ENCODE measurements around the gene TMEM179B.
"Not testable (repeated sequence)": the region's sequence is repeated elsewhere in the genome, so short reads cannot be mapped to it uniquely, and the experiment has no call there.

TMEM179B gene, protein sequence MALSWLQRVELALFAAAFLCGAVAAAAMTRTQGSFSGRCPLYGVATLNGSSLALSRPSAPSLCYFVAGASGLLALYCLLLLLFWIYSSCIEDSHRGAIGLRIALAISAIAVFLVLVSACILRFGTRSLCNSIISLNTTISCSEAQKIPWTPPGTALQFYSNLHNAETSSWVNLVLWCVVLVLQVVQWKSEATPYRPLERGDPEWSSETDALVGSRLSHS
- 30.4 to 37.4 reads per million in 2 donors for total RNA-seq

DNA sequence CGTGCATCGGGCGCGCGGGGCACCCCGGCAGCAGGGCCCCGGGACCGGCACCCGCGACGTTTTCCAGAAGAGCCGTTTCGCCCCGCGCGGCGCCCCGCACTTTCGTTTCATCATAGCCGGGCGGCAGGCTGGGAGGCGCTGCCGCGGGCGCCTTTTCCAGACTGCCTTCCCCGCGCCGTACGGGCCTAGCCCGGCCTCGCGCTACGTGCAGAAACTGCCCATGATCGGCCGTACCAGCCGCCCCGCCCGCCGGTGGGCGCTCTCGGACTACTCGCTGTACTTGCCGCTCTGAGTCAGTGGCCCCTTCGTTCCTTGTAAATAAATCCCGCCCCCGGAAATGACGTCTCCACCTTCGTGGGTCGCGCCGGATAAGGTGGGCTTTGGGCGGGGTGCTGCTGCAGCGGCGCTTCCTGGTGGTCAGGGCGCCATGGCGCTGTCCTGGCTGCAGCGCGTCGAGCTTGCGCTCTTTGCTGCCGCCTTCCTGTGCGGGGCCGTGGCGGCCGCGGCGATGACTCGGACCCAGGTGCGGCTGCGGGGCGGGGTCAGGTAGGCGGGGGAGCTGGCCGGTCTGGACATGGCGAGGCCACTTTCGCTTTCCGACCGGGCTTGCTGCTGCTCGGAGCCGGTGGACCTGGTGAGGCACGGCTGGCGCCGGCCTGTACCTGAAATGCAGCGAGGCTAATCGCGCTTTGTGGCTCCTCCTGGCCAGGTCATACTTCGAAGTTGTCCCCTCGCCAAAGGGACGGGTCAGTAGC is at the start of gene TMEM179B:
Gene TMEM179B (plus strand): TSS at position 398 of the 755 bp plus-strand sequence. CDS start 30 bp downstream, at position 428.
- peak; percentile 85 for DNase-seq

DNA sequence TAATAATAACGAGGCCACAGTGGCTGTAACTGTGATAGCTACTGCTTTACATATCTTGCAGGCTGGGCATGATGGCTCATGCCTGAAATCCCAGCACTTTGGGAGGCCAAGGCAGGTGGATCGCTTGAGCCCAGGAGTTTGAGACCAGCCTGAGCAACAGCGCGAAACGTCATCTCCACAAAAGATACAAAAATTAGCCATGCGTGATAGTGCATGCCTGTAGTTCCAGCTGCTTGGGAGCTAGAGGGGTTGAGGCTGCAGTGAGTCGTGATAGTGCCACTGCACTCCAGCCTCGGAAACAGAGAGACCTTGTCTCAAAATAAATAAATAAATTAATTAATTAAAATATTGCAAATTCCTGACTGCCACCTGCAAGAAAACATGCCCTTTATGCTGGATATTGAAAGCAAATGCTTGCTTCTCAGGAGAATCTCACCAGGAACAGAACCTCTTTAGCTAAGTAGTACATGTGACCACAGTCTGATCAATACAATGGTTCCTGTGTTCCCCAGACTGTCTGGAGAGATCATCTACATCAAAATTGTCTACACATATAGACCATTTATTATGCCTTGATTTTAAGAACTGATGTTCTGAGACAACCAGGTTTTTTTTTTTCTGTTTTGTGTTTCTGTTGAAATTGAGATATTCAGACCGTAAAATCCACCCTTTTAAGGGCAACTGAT is 39.6 kb upstream of the TMEM179B start:
- DNase-seq = no peak

DNA sequence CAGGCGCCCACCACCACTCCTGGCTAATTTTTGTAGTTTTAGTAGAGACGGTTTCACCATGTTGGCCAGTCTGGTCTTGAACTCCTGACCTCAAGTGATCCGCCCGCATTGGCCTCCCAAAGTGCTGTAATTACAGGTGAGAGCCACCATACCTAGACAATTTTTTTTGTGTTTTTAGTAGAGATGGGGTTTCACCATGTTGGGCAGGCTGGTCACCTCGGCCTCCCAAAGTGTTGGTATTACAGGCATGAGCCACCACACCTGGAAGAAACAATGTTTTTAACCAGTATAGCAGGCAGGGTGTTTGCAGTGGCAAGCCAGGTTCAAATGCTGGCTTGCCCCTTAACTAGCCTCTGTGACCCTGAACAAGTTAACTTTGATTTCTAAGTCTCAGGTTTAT is 37.3 kb upstream of the TMEM179B start:
- not testable (repeated sequence) for DNase-seq

DNA sequence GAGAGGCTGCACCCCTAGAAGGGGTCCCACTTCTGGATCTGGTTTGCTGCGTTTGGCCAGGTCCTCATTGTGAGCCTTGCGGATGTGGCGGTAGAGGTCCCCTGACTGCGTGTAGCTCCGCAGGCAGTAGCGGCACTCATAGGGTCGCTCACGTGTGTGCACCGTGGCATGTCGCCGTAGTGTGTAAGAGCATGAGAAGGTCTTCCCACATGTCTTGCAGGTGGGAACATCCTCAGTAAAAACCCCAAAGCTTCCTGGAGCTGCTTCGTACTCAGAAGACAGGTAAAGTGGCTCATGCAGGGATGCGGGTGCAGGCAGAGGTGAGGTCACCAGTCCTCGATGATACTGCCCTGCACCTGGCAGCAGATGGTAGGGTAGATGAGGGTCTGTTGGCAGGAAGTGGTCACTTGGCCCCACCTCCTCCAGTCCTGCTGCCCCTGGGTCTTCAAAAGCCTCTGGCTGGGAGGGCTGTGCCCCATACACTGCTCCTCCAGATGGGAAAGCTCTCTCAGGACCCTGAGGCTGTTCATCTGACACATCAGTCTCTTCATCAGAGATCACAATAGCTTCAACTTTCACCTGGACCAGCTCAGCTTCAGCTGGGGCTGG is 34.9 kb upstream of the TMEM179B start:
- DNase-seq = no peak

DNA sequence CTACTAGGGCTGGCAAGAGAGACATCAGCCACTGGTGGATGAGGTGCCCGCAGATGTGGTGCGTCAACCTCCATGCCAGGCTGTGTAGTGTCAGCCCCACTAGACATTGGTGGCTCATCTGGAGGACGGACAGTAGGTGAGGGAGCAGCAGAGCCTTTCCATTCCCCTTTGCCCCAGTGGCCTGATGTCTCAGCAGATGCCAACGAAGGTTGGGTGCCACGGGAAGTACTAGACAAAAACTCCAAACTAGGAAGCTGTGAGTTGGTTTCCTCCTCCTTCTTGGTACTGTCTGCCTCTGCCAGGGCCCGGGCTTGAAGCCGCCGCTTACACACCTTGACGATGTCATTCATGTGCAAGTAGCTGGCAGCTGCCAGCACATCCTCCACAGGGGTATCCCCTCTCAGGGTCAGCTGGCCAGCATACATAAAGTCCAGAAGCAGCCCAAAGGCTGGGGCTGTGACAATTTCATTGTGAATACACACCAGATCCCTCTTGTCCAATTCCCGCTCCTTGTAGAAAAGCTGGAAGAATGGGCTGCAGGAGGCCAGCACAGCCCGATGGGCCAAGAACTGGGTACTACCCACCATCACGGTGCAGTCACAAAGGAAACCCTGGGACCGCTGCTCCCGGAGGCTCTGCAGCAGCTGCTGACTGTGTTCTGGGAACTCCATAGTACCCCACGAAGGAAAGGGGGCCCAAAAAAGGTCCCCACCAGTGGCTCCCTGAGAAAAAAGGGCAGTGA is 34.0 kb upstream of the TMEM179B start:
- no peak for DNase-seq

DNA sequence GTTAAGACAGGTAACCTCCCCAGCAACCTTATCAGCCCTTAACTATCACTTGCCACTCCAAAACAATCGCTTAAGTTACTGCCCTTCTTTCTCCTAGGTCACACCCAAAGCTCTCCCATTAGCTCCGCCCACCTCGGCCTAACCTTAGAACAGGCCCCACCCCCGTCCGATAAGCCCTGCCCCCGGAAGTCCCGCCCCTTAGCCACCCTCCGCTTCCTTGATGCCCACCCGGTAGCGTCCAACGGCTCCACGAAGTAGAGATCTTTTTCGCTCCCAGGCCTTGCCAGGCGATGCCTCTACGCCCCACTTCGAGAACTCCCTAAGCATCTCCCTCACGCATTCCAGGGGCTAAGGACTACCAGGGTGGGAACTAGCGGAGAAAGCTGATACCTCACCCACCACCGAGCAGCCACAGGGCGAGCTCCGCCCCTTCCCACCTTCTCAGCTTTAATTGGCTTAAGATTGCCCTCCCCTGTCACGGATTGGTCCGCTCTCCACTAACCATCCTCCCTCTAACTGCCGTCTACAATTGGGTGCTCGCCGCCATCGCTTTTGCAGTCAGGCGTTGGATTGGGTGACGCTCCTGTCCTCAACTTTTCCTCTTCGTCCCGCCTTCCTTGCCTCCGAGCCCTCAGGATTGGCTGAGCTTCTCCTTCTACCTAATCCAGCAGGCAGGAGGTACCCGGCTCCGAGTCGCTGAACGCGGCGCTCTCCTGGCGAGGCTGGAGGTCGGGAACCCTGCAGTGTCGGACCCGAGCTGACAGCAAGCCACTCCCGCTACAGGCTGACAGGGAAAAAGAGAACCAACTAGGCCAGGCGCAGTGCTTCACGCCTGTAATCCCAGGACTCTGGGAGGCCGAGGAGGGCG is 33.2 kb upstream of the TMEM179B start, which contains the start of gene ZBTB3:
Gene ZBTB3 (minus strand): TSS at position 425 of the 868 bp plus-strand sequence. CDS start 496 bp downstream, outside the sequence.
- DNase-seq = peak; percentile 69

DNA sequence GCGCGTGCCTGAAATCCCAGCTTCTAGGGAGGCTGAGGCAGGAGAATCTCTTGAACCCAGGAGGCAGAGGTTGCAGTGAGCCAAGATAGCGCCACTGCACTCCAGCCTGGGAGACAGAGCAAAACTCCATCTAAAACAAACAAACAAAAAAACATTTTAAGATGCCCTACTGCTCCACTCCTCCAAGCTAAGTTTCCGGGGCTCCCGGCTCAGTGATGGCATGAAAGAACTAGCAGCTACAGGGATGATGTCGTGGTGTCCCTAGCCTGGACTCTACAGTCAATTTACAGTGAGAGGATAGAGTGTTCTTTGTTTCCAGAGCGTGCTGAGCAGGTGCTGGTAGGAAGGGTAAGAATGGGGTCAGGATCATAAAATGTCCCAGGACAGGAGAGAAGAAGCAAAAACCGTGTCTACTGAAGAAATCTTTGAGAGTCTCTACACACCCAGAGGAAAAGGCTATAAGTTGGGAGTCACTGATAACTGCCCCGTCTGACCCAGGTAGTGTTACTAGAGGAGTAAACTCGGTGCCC is 32.1 kb upstream of the TMEM179B start:
- no peak for DNase-seq

DNA sequence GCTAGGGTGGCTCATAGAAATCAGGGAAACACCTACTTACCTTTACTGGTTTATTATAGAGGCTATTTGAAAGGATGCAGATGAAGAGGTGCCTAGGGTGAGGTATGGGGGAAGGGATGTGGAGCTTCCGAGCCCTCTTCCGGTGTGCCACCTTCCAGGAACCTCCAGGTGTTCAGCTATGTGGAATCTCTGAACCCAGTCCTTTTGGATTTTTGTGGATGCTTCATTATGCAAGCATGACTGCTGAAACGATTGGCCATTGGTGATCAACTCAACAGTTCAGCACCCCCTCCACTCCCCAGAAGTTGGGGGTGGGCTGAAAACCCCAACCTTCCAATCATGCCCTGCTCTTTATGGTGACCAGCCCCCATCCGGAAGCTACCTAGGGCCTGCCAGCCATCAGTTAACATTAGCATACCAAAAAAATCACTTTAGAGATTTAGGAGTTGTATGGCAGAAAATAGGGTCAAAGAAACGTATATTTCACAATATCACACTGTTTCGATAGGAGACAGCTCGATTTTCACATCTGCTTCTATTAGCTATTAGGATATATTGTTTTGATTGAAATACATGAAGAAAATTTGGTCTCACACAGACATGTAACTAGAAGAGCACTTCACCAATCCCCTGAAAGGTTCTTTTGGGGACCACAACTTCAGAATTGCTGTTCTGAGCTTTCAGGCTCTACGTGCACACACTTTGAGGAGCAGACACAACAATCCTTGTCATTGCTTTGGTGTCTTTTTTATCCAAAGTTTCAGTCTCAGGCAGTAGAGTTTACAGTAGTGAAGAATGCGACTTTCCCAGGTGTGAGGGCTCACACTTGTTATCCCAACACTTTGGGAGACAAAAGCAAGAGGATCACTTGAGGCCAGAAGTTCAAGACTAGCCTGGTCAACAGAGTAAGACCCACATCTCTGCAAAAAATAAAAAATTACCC is 29.1 kb upstream of the TMEM179B start:
- no peak for DNase-seq

DNA sequence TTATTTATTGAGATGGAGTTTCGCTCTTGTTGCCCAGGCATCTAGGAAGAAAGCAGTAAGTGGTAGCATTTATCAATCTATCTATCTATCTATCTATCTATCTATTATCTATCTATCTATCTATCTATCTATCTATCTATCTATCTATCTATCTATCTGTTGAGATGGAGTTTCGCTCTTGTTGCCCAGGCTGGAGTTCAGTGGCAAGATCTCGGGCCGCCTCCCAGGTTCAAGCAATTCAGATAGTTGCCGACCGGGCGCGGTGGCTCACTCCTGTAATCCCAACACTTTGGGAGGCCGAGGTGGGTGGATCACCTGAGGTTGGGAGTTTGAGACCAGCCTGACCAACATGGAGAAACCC is 26.4 kb upstream of the TMEM179B start:
- not testable (repeated sequence) for DNase-seq

DNA sequence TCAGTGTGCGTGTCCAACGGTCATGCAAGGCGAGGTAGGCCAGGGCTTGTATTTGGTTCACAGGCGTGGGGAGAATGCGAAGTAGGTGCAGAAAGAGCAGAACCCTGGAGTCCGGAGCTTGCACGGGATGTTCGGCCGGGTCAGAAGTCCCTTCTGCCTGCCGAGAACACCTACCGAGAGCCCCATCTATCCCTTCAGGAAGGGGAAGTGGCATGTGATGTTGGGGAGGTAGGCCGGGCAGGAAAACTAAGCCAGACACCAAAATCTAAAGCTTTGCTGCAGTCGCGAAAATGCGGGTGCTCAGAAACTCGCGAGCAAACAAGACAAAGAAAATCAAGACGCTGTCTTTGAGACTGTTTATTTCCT is 16.4 kb upstream of the TMEM179B start:
- no peak for DNase-seq

DNA sequence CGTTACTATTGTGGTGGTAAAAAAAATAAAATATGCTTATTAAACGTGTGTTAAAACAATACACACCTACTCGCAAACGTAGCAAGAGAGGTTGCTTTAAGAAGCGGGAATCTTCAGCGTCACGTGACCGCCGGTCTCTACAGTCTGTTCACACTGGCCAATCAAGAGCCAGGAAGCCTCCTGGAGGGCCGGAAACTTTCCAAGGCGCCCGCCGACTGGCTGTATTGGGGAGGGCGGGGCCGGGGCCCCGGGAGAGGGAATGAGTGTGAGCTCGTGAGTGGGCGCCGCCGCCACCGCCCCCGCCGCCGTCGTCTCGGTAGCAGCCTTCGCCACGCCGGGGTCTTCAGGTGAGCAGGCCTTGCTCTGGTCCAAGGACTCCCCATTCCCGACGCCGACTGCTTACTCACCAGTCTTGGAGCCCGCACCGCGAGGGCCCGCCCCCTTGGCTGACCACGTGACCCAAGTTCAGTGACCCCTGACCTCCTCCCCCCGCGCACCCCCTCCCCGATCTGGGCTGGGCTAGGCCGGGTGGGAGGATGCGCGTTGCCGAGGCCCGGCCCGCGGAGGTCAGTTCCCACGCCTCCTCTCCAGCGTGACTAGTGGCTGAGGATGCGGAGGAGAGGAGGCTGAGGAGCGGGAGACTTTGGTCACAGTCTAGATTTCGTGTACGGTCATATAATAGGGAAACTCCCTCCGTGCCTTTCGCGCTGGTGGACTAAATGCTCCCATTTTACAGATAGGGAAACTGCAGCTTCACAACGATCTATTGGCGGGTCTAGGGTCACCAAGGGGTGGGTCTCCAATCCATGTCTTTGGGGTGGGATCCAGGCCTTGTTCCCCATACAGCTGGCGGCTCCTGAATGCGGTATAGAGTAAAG is 15.8 kb upstream of the TMEM179B start, which contains the start of gene TAF6L:
Gene TAF6L (plus strand): TSS at position 253 of the 878 bp plus-strand sequence. CDS start 4,388 bp downstream, outside the sequence.
- DNase-seq = peak; percentile 85

DNA sequence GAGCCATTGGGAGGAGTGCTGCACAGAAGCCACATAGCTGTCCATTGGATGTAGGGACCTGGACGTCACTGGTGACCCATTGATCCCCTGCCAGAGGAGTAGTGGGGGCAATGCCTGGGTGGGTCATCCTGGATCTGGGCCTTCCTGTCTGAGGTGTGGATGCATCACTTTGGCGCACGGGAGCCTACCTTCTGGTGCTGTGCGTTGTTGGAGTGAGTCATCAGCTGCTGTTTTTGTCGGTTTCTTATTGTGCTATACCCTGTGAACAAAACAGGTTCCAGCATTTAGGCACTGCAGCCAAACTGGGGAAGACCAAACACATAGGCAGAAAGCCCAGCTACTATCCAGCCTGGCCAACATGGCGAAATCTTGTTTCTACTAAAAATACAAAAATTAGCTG is 12.8 kb upstream of the TMEM179B start:
- DNase-seq = no peak

DNA sequence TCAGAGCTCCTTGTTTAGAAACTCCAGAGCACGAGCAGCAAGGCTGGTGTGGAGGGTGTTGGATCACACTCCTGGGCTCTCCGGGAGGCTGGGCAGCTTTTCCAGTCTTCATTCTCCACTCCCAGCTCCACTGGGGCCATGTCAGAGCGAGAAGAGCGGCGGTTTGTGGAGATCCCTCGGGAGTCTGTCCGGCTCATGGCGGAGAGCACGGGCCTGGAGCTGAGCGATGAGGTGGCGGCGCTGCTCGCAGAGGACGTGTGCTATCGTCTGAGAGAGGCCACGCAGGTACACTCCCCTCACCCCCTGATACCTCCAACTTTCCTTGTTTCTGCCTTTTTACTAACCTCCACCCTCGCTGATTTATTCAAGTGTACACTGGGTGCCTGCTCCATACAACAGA is 11.6 kb upstream of the TMEM179B start:
- DNase-seq = no peak

DNA sequence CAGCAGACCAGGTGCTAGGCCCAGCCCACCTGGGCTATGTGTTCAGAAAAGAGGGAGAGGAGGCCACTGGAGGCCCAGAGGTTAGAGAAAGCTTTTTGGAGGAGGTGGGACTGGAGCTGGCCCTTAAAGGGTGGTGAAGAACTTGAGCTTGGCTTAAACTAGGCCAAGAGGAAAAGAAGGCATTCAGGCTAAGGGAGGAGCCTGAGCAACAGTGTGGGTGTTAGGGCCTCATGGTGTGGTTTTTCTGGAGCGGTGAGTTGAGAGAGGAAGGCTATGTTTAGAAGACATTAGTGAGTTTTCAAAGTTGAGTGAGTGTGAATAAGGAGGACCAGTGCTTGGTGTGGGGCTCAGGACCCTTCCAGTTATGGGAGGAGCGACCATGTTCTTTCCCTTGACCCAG is 9.8 kb upstream of the TMEM179B start:
- DNase-seq = no peak

DNA sequence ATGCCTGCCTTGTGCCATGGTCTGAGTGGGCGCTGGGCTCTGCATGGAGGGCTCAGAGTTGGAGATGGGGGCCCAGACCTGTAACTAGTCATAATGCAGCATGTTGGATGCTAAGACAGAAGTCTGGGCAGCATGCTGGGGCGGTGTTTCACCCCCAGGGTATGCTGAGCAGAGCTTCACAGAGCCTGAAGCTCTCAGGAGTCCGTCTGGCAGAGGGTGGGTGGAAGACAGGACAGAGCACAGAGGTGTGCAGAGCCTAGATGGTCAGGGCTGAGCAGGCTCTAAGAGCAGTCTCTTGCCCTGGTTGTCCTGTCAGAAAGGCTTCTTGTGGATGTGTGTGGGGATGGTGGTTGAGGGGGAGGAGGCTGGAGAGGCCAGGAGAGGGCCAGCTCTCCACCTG is 8.8 kb upstream of the TMEM179B start:
- no peak for DNase-seq

DNA sequence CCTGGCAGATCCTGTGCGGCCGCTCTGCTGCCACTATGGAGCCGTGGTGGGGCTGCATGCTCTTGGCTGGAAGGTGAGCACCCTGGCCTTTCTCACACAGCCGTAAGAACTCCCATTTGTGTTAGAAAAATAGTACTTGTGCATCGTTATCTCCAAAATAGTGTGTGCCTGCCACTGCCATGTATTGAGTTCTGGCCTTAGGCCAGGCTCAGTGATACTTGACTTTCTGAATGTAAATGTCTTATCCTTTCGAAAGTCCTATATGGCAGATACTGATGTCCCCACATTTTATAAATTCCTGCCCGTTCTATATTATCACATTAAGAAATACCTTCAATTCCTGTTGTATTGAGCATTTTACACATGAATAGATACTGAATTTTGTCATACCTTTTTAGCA is 4.4 kb upstream of the TMEM179B start:
- no peak for DNase-seq

DNA sequence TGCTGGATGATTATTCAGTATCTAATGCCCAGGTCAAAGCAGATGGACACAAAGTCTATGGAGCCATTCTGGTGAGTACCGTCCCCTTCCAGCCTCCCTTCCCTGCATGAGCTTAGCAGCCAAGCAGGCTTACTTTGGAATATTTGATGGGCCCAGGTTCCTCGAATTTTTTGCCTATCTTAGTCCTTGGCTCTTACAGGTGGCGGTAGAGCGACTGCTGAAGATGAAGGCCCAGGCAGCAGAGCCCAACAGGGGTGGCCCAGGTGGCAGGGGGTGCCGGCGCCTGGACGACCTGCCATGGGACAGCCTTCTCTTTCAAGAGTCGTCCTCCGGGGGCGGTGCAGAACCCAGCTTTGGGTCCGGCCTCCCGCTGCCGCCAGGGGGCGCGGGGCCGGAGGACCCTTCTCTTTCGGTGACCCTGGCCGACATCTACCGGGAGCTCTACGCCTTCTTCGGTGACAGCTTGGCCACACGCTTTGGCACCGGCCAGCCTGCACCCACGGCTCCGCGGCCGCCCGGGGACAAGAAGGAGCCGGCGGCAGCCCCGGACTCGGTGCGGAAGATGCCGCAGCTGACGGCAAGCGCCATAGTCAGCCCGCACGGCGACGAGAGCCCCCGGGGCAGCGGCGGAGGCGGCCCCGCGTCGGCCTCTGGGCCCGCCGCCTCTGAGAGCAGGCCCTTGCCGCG is 741 bp upstream of the TMEM179B start:
- DNase-seq = peak; percentile 70

DNA sequence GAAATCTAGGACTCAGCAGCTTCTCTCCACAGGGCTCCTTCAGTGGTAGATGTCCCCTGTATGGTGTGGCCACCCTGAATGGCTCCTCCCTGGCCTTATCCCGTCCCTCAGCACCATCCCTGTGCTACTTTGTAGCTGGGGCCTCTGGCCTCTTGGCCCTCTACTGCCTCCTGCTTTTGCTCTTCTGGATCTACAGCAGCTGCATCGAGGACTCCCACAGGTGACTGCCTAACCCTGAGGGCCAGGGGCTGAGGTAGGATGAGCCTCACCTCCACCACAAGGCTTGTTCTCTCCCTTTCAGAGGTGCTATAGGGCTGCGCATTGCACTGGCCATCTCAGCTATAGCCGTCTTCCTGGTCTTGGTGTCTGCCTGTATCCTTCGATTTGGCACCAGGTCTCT is 1.8 kb downstream of the TMEM179B start:
- DNase-seq = no peak

Measured in activated gamma-delta T cell (primary cell).